Neuronal stem cell (in vitro differentiated cells): ENCODE data around the gene BCAS1.

ENCODE experiments used
- DNase-seq: peaks from one replicate; pipeline ENCODE4 v3.0.0-alpha.2; 2013; ENCODE audit warnings: low spot score
- H2AFZ ChIP-seq: one replicate; pipeline ENCODE4 v1.6.1; 2013; ENCODE audit warnings: mild to moderate bottlenecking, low read length, inconsistent platforms
- H2AK5ac ChIP-seq: 2 replicates; pipeline ENCODE4 v1.6.1; 2013; ENCODE audit warnings: low read depth, mild to moderate bottlenecking, inconsistent platforms, low read length, moderate library complexity, mixed read lengths
- H2BK120ac ChIP-seq: 2 replicates; pipeline ENCODE4 v1.6.1; 2013; ENCODE audit warnings: low read depth, mild to moderate bottlenecking, inconsistent platforms, low read length, moderate library complexity, mixed read lengths
- H2BK12ac ChIP-seq: one replicate; pipeline ENCODE4 v1.6.1; 2013; ENCODE audit warnings: low read length, inconsistent platforms
- H2BK15ac ChIP-seq: 2 replicates; pipeline ENCODE4 v1.6.1; 2013; ENCODE audit warnings: mild to moderate bottlenecking, low read length, inconsistent platforms, mixed read lengths
- H2BK5ac ChIP-seq: one replicate; pipeline ENCODE4 v1.6.1; 2013; ENCODE audit warnings: inconsistent platforms, mild to moderate bottlenecking, low read length, moderate library complexity
- H3K14ac ChIP-seq: one replicate; pipeline ENCODE4 v1.6.1; 2013; ENCODE audit warnings: low read length, inconsistent platforms
- H3K18ac ChIP-seq: 2 replicates; pipeline ENCODE4 v1.6.1; 2013; ENCODE audit warnings: low read length, inconsistent platforms
- H3K23ac ChIP-seq: 2 replicates; pipeline ENCODE4 v1.6.1; 2013; ENCODE audit warnings: low read depth, mild to moderate bottlenecking, mixed read lengths, low read length, inconsistent platforms; ENCODE audit not compliant: poor library complexity
- H3K27ac ChIP-seq: replicated peaks from 3 replicates; pipeline ENCODE4 v1.5.1; 2013; ENCODE audit warnings: low read length, inconsistent platforms
- H3K27me3 ChIP-seq, 3 experiments: 2 replicates each; pipeline ENCODE4 v1.6.1; 2013; ENCODE audit warnings: low read length in 3 of 3, mild to moderate bottlenecking in 2 of 3, inconsistent platforms in 1 of 3, low read depth in 1 of 3, mixed read lengths in 1 of 3, moderate library complexity in 1 of 3; ENCODE audit not compliant: control insufficient read depth in 3 of 3, insufficient read depth in 3 of 3
- H3K36me3 ChIP-seq, 2 donors: replicated peaks in 1 of 2; 2 replicates each; pipeline ENCODE4 v1.6.1; 2013; ENCODE audit warnings: low read length in 2 of 2; ENCODE audit not compliant: control insufficient read depth in 2 of 2, insufficient read depth in 2 of 2
- H3K4ac ChIP-seq: 2 replicates; pipeline ENCODE4 v1.6.1; 2013; ENCODE audit warnings: inconsistent platforms, mild to moderate bottlenecking, low read length, moderate library complexity
- H3K4me1 ChIP-seq, 2 donors: 1 replicate in 1 of 2; 2 replicates in 1 of 2; pipeline ENCODE4 v1.6.1; 2013; ENCODE audit warnings: low read length in 2 of 2, low read depth in 1 of 2; ENCODE audit not compliant: control insufficient read depth in 2 of 2, insufficient read depth in 1 of 2
- H3K4me2 ChIP-seq: one replicate; pipeline ENCODE4 v1.6.1; 2013; ENCODE audit warnings: mild to moderate bottlenecking, low read length, inconsistent platforms; ENCODE audit not compliant: insufficient read depth, poor library complexity, severe bottlenecking
- H3K4me3 ChIP-seq, 2 donors: 2 replicates each; pipeline ENCODE4 v1.5.1; 2013; ENCODE audit warnings: low read length in 2 of 2, mild to moderate bottlenecking in 2 of 2, inconsistent platforms in 1 of 2, moderate library complexity in 1 of 2
- H3K79me1 ChIP-seq: one replicate; pipeline ENCODE4 v1.6.1; 2013; ENCODE audit warnings: low read depth, mild to moderate bottlenecking, inconsistent platforms, low read length, moderate library complexity
- H3K9ac ChIP-seq: one replicate; pipeline ENCODE4 v1.6.1; 2013; ENCODE audit warnings: mild to moderate bottlenecking, low read depth, low read length, inconsistent platforms; ENCODE audit not compliant: poor library complexity
- H3K9me3 ChIP-seq, 2 donors: replicated peaks in 1 of 2; 2 replicates each; pipeline versions ENCODE3 to v1.6.1; 2013; ENCODE audit warnings: low read length in 2 of 2, mild to moderate bottlenecking in 2 of 2, inconsistent platforms in 1 of 2, low read depth in 1 of 2, mixed read lengths in 1 of 2, moderate library complexity in 1 of 2; ENCODE audit not compliant: control insufficient read depth in 2 of 2, insufficient read depth in 1 of 2
- H4K8ac ChIP-seq: one replicate; pipeline ENCODE4 v1.6.1; 2013; ENCODE audit warnings: low read depth, mild to moderate bottlenecking, inconsistent platforms, low read length, moderate library complexity
- H4K91ac ChIP-seq: one replicate; pipeline ENCODE4 v1.6.1; 2013; ENCODE audit warnings: low read length, low read depth, mild to moderate bottlenecking, inconsistent platforms; ENCODE audit not compliant: poor library complexity
- WGBS, 2 donors: extraction: QIAGEN DNeasy Blood & Tissue Kit; methylation state at CpG; one replicate each; pipeline ENCODE4 v1.1.7; 2013; ENCODE audit warnings: missing lambda C conversion rate in 2 of 2, mixed read lengths in 1 of 2; ENCODE audit not compliant: insufficient read length in 2 of 2, insufficient replicate concordance in 1 of 2; ENCODE audit errors: extremely low coverage in 2 of 2; 5-methylcytosine and 5-hydroxymethylcytosine counted together

The BCAS1 gene

DNA sequence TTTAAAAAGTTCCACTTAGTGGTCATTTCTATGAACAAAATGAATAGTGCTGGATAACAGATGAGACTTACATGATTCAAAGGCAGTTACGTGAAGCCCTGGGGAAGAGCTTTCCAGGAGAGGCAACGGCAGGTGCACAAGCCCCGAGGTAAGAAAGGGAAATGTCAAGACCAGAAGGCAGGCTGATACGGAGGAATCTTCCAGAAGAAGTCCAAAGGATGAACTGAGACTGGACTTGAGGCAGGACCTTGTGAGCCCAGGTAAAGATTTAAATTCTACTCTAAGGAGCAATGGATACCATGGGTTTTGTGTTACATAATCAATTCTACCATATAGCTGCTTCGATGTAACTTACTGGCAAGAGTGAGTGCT lies 164.6 kb downstream of the BCAS1 start:
- H2BK15ac ChIP-seq = no peak overlapping the region
- no peak overlapping the region for H3K18ac ChIP-seq
- no peak overlapping the region for H4K8ac ChIP-seq
- no peak overlapping the region for H3K4me2 ChIP-seq
- no peak overlapping the region for H2BK120ac ChIP-seq
- H2BK5ac ChIP-seq = no peak overlapping the region
- no peak overlapping the region for H4K91ac ChIP-seq
- DNase-seq = no peak
- no peak overlapping the region for H3K9ac ChIP-seq
- no peak overlapping the region for H3K4ac ChIP-seq
- WGBS, 2 donors = no CpG with 5 or more reads among the region's 5 CpGs
- no peak overlapping the region for H3K27ac ChIP-seq
- H3K27me3 ChIP-seq = no peaks in the 10 kb centered on the region
- H3K4me3 ChIP-seq = no peak overlapping the region
- H3K79me1 ChIP-seq = no peaks in the 10 kb centered on the region
- no peak overlapping the region for H2AFZ ChIP-seq
- H3K36me3 ChIP-seq = no peaks in the 10 kb centered on the region
- H3K23ac ChIP-seq = no peak overlapping the region
- H3K14ac ChIP-seq = no peak overlapping the region
- H2AK5ac ChIP-seq = no peak overlapping the region
- H2BK12ac ChIP-seq = no peak overlapping the region
- H3K9me3 ChIP-seq = peaks cover 3 to 4% of the 10 kb centered on the region in 2 donors
- peaks cover 0 to 8% of the 10 kb centered on the region in 2 donors for H3K4me1 ChIP-seq

DNA sequence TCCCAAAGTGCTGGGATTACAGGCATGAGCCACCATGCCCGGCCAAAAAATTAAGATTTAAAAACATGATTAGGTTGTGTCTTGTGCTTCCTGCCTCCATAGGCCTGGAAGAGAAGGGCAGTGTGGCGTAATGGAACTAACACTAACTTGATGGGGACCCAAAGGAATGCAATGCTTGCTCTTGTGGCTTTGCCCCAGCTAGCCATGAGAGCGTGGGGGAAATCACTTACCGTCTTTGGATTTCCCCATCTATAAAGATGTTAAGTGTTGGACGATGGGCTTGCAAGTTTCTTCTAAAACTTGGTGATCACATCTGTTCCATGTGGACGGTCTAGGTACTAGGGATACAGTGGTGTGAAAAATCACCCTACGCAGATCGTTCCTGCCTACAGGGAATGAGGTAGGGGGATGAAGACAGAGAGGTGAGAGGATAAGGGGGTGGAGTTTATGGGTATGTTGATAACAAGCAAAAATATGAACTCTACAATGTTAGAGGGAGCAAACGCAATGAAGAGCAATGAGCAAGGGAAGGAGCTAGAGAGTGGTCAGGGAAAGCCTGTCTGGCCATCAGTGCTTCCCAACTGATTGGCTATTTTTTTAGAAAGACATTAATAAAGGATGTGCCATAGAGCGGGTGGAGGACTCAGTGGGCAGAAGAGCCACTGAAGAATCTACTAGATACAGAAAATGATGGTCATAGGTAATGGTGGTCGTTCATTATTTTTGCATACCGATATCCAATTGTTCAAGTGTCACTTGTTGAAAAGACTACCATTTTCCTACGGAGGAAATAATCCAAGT lies 165.2 kb downstream of the BCAS1 start:
- no peak overlapping the region for H3K14ac ChIP-seq
- no peak overlapping the region for H3K18ac ChIP-seq
- H3K23ac ChIP-seq = no peak overlapping the region
- no peak overlapping the region for H3K27ac ChIP-seq
- no peak overlapping the region for H2AK5ac ChIP-seq
- H3K9ac ChIP-seq = no peak overlapping the region
- no peak overlapping the region for H2BK15ac ChIP-seq
- no peak overlapping the region for H3K4me2 ChIP-seq
- H3K79me1 ChIP-seq = no peaks in the 10 kb centered on the region
- no peak overlapping the region for H3K4ac ChIP-seq
- peaks cover 5 to 10% of the 10 kb centered on the region in 2 donors for H3K4me1 ChIP-seq
- no peak overlapping the region for H4K91ac ChIP-seq
- no peak overlapping the region for H2BK12ac ChIP-seq
- H2AFZ ChIP-seq = no peak overlapping the region
- H2BK120ac ChIP-seq = no peak overlapping the region
- no peaks in the 10 kb centered on the region for H3K27me3 ChIP-seq
- no CpG with 5 or more reads among the region's 13 CpGs for WGBS, 2 donors
- DNase-seq = no peak
- H4K8ac ChIP-seq = no peak overlapping the region
- no peaks in the 10 kb centered on the region for H3K36me3 ChIP-seq
- H3K9me3 ChIP-seq = peaks cover 0 to under 1% of the 10 kb centered on the region in 2 donors
- no peak overlapping the region for H3K4me3 ChIP-seq
- H2BK5ac ChIP-seq = no peak overlapping the region

GRCh38 chr20:53904261-53904660 lies 166.1 kb downstream of the BCAS1 start:
- WGBS, 2 donors = no CpG with 5 or more reads among the region's 3 CpGs
- no peak overlapping the region for H3K27ac ChIP-seq
- no peak overlapping the region for H4K8ac ChIP-seq

GRCh38 chr20:53903652-53903987 lies 166.8 kb downstream of the BCAS1 start:
- no peak overlapping the region for H4K8ac ChIP-seq
- no peak overlapping the region for H2BK5ac ChIP-seq
- H3K79me1 ChIP-seq = no peaks in the 10 kb centered on the region
- no peak overlapping the region for H2BK120ac ChIP-seq
- H2BK15ac ChIP-seq = no peak overlapping the region
- H2AK5ac ChIP-seq = no peak overlapping the region
- H3K9ac ChIP-seq = no peak overlapping the region
- no peak overlapping the region for H3K27ac ChIP-seq
- no peaks in the 10 kb centered on the region for H3K36me3 ChIP-seq
- no peak overlapping the region for H2AFZ ChIP-seq
- H3K14ac ChIP-seq = no peak overlapping the region
- no peak overlapping the region for H3K4me3 ChIP-seq
- H3K27me3 ChIP-seq = no peaks in the 10 kb centered on the region
- H3K9me3 ChIP-seq = no peaks in the 10 kb centered on the region
- H3K23ac ChIP-seq = no peak overlapping the region
- no peak overlapping the region for H3K18ac ChIP-seq
- H3K4me1 ChIP-seq = peaks cover 5 to 20% of the 10 kb centered on the region in 2 donors
- H3K4me2 ChIP-seq = no peak overlapping the region
- H2BK12ac ChIP-seq = no peak overlapping the region
- H4K91ac ChIP-seq = no peak overlapping the region
- H3K4ac ChIP-seq = no peak overlapping the region
- no CpG with 5 or more reads among the region's 2 CpGs for WGBS, 2 donors
- DNase-seq = no peak

More at GRCh38 chr20:53904261-53904660, 166.1 kb downstream of the BCAS1 start:
- no peak overlapping the region for H2BK5ac ChIP-seq
- DNase-seq = no peak
- H3K4me2 ChIP-seq = no peak overlapping the region
- H3K9me3 ChIP-seq = no peaks in the 10 kb centered on the region
- H3K4me3 ChIP-seq = no peak overlapping the region
- no peaks in the 10 kb centered on the region for H3K36me3 ChIP-seq
- no peaks in the 10 kb centered on the region for H3K27me3 ChIP-seq
- H3K9ac ChIP-seq = no peak overlapping the region
- H3K18ac ChIP-seq = no peak overlapping the region
- no peak overlapping the region for H4K91ac ChIP-seq
- H2AK5ac ChIP-seq = no peak overlapping the region
- no peak overlapping the region for H2BK120ac ChIP-seq
- H2AFZ ChIP-seq = no peak overlapping the region
- peaks cover 5 to 17% of the 10 kb centered on the region in 2 donors for H3K4me1 ChIP-seq
- H3K79me1 ChIP-seq = no peaks in the 10 kb centered on the region
- H3K23ac ChIP-seq = no peak overlapping the region
- H2BK12ac ChIP-seq = no peak overlapping the region
- no peak overlapping the region for H3K14ac ChIP-seq
- H2BK15ac ChIP-seq = no peak overlapping the region
- H3K4ac ChIP-seq = no peak overlapping the region
